Stimulated activated CD4-positive, alpha-beta T cell treated with anti-CD3 and anti-CD28 coated beads, Interleukin-2, amount 100 ng/mL, for 4 hours (primary cell): ENCODE data around the gene SLC37A3.

Source experiments
- DNase-seq: peaks from one replicate; pipeline ENCODE4 v3.0.0-alpha.2; 2020; ENCODE audit warnings: low read depth

Gene SLC37A3

DNA sequence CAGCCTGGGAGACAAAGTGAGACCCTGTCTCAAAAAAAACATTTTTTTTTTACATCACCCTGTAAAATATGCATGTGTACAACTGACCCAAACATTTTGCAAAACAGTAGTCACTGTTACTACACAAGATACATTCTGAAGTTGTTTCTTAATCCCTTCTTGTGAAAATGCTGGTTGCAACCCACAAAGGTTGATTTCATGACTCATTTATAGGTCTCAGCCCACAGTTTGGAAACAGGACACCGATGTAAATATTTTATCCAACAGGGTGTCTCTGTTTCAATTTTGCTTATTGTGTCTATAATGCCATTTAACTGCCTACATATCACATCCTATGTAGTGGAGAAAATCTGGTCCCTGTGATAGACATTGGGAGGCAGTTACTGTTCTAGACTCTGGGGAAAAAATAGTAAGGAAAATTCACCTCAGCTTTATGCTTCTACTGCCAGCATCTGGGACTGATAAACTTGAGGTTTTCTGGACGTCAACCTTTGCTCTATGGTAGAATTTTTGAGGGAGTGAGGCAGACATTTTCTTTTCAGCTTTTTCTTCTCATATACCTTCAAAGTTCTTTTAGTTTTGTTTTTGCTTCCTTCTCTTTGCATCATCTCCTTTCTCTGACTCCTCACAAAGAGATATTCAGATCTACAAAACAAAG is 4.0 kb upstream of the SLC37A3 start:
- no peak for DNase-seq

DNA sequence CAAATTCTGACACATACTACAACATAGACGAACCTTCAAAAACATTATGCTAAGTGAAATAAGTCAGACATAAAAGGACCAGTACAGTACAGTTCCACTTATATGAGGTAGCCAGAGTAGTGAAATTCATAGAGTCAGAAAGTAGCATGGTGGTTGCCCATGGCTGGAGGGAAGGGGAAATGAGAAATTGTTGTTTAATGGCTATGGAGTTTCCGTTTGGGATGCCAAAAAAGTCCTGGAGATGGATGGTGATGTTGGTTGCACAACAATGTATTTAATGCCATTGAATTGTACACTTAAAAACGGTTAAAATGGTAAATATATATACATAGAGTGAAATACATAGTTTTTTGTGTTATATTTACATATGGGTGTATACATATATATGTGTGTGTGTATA is 2.1 kb upstream of the SLC37A3 start:
- no peak for DNase-seq

DNA sequence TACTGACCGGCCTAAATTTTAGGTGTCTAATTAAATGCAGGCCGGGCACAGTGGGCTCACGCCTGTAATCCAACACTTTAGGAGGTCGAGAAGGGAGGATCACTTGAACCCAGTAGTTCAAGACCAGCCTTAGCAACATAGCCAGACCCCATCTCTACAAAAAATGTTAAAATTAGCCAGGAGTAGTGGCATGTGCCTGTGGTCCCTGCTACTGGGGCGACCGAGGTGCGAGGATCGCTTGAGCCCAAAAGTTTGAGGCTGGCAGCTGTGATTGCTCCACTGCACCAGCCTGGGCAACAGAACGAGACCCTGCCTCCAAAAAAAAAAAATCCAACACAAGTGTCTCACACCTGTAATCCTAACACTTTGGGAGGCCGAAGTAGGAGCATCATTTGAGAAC is 491 bp upstream of the SLC37A3 start:
- no peak for DNase-seq

DNA sequence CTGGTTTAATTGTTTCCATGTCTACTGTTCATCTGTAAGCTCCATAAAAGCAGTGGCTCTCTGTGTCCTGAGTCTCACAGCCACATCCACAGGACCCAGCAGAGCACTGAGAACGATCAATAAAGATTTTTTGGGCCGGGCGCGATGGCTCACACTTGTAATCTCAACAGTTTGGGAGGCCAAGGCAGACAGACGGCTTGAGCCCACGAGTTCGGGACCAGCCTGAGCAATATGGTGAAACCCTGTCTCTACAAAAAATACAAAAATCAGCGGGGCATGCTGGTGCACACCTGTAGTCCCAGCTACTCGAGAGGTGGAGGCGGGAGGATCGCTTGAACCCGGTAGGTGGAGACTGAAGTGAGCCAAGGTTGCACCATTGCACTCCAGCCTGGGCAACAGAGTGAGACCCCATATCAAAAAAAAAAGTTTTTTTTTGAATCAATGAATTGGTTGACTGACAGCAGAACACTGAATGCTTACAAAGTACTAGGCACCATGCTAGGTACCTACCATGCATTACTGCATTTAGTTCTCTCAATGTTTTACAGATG is 4.5 kb downstream of the SLC37A3 start:
- no peak for DNase-seq

DNA sequence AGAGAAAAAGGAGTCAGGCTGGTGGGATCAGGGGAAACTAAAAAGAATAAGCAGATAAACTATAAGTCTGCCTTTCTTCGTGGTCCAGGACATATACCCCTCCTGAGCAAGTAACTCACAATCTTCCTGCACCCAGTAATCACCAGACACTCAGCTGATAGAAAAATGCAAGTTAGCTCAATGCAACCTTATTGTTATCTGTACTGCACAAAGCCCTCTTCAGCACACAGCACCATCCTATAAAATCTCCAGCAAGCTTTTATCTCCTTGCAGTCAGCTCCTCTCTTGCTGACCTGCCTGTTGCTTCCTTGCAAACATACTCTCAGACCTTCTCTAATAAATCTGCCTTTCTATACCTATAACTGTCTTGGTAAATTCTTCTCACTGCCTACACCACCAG is 6.7 kb downstream of the SLC37A3 start:
- no peak for DNase-seq

DNA sequence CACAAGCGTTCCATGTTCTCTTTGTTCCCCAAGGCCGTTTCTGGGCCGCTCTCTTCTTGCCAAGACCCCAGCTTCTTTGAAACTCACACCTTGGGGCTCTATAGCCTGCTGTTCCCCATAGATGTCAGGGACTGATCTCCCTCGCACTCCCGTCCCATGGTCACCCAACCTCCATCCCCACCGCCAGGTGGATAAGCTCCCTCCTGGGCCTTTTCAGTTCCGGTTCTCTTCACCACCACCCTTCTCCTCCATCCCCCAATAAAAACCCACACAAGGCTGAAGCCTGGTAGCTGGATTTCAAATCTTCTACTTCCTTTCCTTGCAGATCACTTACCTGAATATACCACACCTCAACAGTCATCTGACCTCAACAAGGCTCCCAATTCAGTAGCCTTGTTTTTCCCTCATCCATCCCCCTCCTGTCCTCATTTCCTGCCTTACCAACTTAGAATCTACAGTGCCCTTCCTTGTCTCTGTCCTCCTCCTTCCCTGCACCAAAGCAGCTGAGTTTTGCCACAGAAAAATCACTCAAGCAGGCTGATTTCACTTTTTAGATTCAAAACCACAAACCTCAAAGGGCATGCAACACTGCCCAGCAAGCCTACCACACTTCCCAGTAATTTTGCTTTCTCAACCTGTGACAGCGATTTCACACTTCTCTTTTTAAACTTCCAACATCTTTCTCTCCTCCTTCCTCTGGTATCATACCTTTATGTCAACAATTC is 7.7 kb downstream of the SLC37A3 start:
- no peak for DNase-seq

DNA sequence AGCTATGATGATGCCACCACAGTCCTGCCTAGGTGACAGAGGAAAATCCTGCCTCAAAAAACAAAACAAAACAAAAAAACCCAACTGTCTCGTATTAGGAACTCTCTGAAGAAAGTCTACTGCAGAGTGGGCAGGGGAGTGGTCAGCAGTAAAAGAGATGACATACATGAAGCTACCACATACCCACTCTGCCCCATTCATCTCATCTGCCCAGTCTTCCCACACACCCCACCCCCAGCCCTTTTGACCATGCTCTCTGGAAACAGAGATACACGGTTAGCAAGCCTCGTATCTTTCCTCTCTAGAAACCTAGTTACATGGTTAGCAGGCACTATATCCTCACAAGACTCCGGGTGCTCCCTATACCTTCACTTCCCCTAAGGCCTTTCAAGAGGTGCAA is 8.3 kb downstream of the SLC37A3 start:
- no peak for DNase-seq

DNA sequence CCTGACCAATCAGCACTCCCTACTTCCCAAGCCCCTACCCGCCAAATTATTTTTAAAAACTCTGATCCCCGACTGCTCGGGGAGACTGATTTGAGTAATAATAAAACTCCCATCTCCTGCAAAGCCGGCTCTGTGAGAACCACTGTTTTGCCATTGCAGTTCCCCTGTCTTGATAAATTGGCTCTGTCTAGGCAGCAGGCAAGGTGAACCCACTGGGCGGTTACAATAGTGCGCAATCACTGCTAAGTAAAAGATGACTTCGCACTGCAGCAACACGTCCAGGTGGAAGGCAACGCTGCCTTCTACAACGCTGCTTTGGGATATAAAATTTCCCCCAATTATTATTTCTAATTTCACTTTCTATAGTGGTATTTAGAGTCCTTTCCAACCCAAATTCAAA is 8.9 kb downstream of the SLC37A3 start:
- DNase-seq: no peak

DNA sequence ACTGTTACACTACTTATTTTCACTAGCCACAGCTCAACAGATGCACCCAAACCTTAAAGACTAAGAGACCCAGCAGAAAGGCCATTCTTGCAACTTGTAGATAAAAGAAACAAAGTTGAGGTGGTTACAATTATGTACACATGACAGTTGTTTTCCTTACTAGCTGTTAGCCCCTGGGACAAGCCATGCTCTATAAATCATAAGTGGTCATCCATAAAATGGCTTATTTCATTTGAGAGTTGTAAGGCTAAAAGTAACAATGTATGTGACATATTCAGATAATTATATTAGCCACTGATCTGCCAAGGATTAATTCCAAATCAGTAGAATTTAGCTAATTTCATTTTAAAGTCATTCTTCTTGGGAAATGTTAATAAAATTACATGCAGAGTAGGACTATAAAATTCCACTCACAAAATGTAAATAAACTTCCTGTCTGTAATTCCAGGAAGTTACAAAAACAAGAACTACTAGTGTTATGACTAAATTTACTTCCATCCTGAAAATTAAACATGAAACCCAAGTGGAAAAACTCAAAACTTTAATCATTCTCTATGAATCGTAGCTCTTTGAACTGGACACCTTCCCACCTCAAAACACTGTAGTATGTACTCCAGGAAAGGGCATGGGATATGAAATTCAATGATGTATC is 13.3 kb downstream of the SLC37A3 start:
- DNase-seq: no peak

DNA sequence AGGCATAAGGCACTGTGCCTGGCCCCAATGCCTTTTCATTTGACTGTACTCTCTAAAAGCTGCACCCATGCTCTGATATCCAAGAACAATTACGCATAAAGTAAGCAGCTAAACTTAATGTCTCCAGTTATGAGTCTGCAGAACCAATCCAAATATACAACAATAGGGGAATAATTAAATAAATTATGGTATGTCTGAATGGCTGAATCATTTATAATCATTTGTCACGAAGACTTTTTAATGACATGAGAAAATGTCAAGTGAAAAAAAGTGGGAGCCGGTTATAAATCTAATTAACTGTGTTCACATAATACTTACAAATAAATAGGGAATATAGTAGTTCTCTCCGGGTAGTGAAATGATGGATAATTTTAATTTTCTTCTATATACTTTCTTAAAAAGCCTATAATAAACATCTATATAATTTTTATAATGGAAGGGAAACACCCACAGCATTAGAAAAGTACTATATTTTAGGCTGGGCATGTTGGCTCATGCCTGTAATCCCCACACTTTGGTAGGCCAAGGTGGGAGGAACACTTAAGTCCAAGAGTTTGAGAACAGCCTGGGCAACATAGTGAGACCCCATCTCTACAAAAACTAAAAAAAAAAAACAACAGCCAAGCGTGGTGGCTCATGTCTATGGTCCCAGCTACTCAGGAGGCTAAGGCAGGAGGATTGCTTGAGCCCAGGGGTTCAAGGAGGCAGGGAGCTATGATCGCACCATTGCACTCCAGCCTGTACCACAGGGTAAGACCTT is 14.2 kb downstream of the SLC37A3 start:
- DNase-seq: no peak

DNA sequence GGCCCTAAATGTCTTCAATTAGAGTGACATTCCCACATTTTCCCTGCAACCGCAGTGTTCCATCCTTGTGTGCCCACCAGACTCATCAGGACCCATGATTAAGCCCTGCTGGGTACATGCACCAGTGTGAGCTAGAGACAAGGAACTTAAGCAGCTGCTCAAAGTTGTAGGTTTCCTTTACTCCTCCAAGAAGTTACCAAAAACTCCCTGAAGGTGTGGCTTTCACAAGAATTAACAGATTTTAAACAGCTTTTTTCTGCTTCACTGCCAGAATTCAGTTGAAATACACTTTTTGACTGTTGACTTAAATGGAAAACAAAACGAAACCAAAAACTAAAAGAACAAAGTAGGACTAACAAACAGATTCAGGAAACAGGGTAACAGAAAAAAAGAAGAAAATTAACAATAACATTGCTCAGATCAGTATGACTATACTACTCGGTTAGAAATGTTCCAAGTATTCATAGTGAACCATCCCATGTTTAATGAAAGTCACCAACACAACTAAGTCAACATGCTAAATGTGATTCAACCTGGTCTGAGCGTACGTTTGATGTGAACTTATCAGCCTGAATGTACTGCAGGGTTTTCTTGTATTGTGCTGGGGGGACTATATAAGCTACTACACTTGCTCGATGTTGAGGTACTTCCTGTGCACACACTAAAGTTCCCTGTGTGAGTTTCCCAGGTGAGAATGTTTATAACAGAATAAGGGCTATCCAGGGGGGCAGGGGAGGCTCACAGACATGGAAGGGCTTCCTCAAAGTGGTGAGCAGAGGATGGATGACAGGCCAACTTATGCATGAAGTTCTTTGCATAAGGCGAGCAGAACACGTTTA is 22.2 kb downstream of the SLC37A3 start:
- DNase-seq: no peak

DNA sequence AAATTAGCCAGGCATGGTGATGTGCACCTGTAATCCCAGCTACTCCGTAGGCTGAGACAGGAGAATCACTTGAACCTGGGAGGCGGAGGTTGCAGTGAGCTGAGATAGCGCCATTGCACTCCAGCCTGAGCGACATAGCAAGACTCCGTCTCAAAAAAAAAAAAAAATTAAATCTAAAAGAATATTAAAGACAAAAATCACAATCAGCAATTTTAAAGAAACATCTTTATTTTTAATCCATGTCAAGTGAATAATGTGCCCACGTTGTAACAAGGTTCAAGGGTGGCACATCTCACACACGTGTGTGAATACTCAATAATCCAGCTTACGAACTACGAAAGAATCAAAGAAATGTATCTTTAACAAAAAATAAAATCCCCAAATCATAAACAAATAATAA is 23.0 kb downstream of the SLC37A3 start:
- no peak for DNase-seq

DNA sequence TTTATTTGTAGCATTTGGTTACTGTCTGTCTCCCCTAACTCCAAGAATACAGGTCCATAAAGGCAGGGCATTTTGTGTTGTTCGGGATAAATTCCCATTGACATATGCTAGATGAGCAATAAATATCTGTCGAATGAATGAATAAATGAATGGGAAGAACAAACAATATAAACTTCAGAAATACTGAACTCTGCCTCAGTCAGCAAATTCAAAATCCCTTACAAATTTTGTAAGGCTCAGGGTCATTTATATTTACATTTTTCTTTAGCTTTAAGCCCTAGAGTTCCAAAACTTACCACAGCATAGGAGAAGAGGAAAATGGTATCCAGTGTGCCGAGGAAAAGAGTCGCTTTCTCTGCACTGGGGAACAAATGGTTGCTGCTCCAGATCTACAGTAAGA is 29.0 kb downstream of the SLC37A3 start:
- no peak for DNase-seq

DNA sequence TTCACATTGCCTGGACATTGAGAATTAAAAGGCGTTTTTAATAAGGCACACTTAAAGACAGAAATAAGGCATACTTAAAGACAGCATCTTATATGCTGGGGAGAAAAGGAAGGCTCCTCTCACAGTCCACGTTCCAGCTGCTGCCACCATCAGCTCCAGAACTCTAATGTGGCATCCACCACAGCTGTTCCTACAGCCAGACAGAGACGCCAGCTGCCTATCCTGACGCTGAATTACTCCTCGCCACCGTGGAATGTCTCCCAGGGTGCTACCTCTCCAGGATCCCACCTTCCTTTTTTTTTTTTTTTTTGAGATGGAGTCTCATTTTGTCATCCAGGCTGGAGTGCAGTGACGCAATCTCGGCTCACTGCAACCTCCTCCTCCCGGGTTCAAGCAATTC is 30.8 kb downstream of the SLC37A3 start:
- DNase-seq: no peak

DNA sequence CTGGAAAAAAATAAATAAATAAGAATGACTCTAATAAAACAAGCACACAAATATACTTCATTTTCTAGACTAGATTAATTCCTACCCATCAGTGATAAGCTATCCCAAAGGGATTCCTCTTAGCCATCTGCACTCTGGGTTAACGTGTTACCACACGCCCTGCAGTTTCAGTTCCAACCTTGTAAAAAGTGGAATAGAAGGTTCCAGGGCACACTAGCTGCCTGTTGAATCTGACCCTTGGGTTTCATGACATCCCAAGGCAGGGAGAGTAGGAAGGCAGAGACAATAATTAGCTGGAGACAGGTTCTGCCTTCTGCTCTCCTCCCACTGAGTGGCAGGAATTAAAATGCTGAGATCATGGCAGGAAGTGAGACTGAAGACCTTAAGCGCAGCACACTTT is 33.5 kb downstream of the SLC37A3 start:
- DNase-seq: no peak

DNA sequence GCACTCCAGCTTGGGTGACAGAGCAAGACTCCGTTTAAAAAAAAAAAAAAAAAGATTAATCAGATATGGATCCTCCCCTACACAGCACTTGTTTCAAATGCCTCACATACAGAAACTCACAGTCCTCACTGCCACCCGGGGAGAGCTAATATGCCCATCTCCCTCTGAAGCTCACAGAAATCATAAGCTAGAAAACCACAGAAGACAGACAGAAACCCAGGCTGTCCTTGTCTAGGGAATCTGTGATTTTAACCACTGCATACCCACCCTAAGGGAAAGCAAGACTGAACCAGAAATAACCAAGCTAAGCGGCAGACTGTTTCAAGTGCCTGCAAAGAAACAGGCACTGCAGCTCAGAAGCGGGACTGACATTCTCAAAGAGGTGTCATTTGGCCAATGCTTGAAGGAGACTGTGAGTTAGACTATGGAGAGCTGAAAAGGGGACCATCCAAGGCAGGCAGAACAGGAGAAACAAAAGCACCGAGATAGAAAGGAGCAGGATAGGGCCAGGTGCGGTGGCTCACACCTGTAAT is 37.6 kb downstream of the SLC37A3 start:
- no peak for DNase-seq

DNA sequence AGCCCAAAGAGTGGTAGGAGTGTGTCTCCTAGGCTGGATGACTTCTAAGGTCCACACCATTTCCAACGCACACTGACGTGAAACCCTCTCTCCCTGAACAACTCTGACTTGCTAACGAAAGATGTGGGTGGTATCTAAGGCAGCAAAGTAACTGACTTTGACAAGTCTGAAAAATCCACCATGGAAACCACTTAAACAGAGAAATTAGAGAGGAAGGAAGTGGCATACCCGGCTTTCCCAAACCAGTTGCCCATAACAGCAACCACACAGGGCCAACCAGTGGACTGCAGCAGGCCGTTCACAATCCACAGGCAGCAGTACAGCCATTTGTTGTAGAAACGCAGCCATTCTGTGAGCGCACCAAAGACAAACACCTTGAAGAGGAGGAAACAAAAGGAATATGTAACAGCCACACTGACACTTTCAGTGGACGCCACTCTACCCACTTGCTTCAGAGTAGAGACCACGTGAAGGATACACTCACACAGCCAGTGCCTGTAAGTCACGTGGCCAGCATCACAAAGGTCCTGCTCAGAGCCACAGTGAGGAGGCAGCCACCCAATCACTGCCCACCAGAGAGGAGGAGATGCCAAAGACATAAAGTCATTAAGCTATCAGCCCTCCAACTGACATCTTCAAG is 39.8 kb downstream of the SLC37A3 start:
- no peak for DNase-seq

DNA sequence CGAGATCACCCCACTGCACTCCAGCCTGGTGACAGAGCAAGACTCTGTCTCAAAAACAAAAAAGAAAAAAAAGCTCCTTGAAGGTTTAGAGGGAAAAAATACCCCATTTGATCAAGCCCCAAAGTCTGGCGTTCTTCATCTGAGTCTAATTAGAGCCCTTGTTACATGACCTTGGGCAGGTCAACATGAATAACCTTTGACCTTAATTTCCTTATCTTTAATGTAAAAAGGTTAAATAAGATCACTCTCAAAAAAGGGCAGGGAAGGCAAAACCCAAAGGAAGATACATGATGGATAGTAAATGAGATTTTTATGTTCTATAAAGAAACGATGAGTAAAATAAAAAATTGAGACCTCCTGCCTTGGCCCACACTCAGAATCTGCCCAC is 40.3 kb downstream of the SLC37A3 start:
- DNase-seq: no peak

DNA sequence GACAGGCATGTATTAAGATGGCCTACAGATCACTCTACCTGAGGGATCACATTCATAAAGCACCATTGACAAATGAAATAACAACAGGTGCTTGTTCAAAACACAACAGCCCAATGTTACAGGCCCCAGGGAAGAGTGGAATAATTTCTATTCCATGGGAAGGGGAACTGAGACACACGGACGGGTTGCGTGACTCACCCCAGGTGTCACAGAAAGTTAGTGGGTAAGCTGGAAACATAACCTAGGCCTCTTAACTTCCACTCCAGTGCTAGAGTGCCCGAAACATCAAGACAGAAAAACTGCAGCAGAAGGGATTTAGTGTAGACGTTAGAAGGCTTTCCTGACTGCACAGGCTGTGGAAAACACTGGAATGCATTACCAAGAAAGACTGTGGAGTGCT is 48.3 kb downstream of the SLC37A3 start:
- DNase-seq: no peak

DNA sequence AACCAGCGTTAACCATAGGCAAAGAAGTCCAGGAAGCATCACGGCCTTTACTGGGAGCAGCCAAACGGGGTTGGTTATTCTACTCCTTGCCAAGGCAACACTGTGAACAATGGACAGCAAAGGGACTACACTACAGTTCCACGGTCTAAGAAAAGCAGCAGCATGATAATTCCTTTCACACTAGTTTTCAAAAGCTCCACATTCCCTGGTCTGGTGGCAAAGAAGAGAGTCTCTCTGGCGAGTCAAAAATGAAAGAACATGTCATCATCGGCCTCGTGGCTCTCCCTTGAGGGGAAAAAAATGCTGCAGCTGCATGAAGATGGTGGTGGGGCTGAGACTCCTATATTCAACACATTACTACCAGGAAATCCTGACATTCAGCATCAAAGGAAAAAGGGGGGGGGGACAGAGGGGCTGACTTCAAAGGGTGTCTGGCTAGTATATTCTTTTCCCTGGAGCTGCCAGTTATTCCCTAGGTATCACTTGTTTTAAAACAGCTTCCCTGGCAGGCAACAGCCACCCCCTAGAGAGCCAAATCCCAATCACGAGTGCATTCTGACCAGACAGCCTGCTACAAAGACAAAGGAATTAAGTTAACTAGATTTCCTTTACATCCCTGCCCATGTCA is 49.1 kb downstream of the SLC37A3 start:
- DNase-seq: no peak
